Adipocyte (in vitro differentiated cells): ENCODE data around the gene ANKFN1.

ENCODE experiments used
- DNase-seq: peaks from one replicate; pipeline ENCODE4 v3.0.0-alpha.2; 2015; ENCODE audit warnings: low read depth
- H3K27me3 ChIP-seq: replicated peaks from 2 replicates; pipeline ENCODE4 v1.7.0; 2013; ENCODE audit warnings: mild to moderate bottlenecking, low read length, moderate library complexity; ENCODE audit not compliant: control insufficient read depth, insufficient read depth
- H3K36me3 ChIP-seq: 2 replicates; pipeline ENCODE4 v1.7.0; 2013; ENCODE audit warnings: low read length, mild to moderate bottlenecking, moderate library complexity; ENCODE audit not compliant: control insufficient read depth, insufficient read depth, severe bottlenecking
- H3K4me1 ChIP-seq: 2 replicates; pipeline ENCODE4 v1.7.0; 2013; ENCODE audit warnings: mild to moderate bottlenecking, low read length, moderate library complexity; ENCODE audit not compliant: control insufficient read depth, insufficient read depth
- H3K4me3 ChIP-seq: 2 replicates; pipeline ENCODE4 v1.7.0; 2013; ENCODE audit warnings: mild to moderate bottlenecking, low read length, moderate library complexity
- H3K9ac ChIP-seq: 2 replicates; pipeline ENCODE4 v1.7.0; 2013; ENCODE audit warnings: mild to moderate bottlenecking, low read length, moderate library complexity
- H3K9me3 ChIP-seq: 2 replicates; pipeline ENCODE4 v1.7.0; 2013; ENCODE audit warnings: mild to moderate bottlenecking, low read length, moderate library complexity; ENCODE audit not compliant: control insufficient read depth

ANKFN1 gene

GRCh38 chr17:56549501-56549900, 396.2 kb downstream of the ANKFN1 start:
- DNase-seq, result no peak
- H3K9me3 ChIP-seq, result peaks cover 7% of the 10 kb centered on the region
- H3K27me3 ChIP-seq, result peaks cover 3% of the 10 kb centered on the region
- H3K4me3 ChIP-seq, result no peak overlapping the region
- H3K9ac ChIP-seq, result no peak overlapping the region
- no peaks in the 10 kb centered on the region for H3K36me3 ChIP-seq
- H3K4me1 ChIP-seq, result no peaks in the 10 kb centered on the region

- peaks cover 3% of the 10 kb centered on the region for H3K9me3 ChIP-seq
- H3K4me3 ChIP-seq, result no peak overlapping the region
- H3K27me3 ChIP-seq, result peaks cover 4% of the 10 kb centered on the region
- H3K9ac ChIP-seq, result no peak overlapping the region
- H3K36me3 ChIP-seq, result no peaks in the 10 kb centered on the region
- peaks cover 5% of the 10 kb centered on the region for H3K4me1 ChIP-seq
- DNase-seq, result no peak
Observed at GRCh38 chr17:56557682-56558081, 404.4 kb downstream of the ANKFN1 start.

GRCh38 chr17:56558088-56558487, 404.8 kb downstream of the ANKFN1 start:
- Histone ChIP-seq H3K9ac (no peak overlapping the region), H3K4me3 (no peak overlapping the region), H3K27me3 (peaks cover 4% of the 10 kb centered on the region), H3K9me3 (peaks cover 3% of the 10 kb centered on the region), H3K36me3 (no peaks in the 10 kb centered on the region), H3K4me1 (peaks cover 5% of the 10 kb centered on the region)
- no peak for DNase-seq
